ENCODE measurements around the gene CWC27.

CWC27 gene

DNA sequence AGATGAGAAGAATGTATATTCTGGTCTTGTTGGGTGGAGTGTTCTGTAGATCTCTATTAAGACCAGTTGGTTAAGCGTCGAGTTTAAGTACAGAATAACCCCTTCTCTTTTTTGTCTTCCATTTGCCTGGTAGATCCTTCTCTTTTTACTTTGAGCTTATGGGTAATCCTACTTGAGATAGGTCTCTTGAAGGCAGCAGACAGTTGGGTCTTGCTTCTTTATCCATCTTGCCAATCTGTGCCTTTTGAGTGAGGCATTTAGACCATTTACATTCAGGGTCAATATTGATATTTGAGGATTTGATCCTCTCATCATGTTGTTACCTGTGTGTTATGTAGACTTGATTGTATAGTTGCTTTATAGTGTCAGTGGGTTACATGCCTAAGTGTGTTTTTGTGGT is 152.7 kb downstream of the CWC27 start:
- TF ChIP-seq SETDB1 (IDR thresholded peaks at IDR 0.05; ENCODE audit: insufficient read length, low read length): peak; percentile 58
- 0 out of 2 replicates have a peak, but pooled peaks have one; percentile 15 for TF ChIP-seq ZNF558 (tag by site-specific recombination; IDR thresholded peaks at IDR 0.05)
- peak; percentile 91 for TF ChIP-seq ZNF529 (tag by site-specific recombination; IDR thresholded peaks at IDR 0.05; ENCODE audit: insufficient replicate concordance)
- no peak for TF ChIP-seq SALL2 (tag by site-specific recombination; IDR thresholded peaks at IDR 0.05; ENCODE audit: borderline replicate concordance)
- H3K4me3 ChIP-seq (ENCODE audit: low read depth, low read length): no peak overlapping the region
- no peaks in the 10 kb centered on the region for H3K36me3 ChIP-seq (ENCODE audit: control insufficient read depth in 2 of 2, insufficient read depth in 1 of 2, low read length in 2 of 2)
- H3K9me3 ChIP-seq (ENCODE audit: control insufficient read depth, insufficient read depth, low read depth, low read length): no peaks in the 10 kb centered on the region
- no peaks in the 10 kb centered on the region for H3K4me1 ChIP-seq (ENCODE audit: control insufficient read depth, insufficient read depth, low read length)
- no peak overlapping the region for H3K27ac ChIP-seq (ENCODE audit: extremely low read depth, low read depth, low read length)
- POLR2A ChIA-PET: no interaction called here
- CTCF ChIA-PET: interaction anchor here (0.7 to 0.8 kb wide), 2 partner anchors 18 to 110 kb away, joined by 3 read pairs; no protein-coding TSS in a partner anchor

DNA sequence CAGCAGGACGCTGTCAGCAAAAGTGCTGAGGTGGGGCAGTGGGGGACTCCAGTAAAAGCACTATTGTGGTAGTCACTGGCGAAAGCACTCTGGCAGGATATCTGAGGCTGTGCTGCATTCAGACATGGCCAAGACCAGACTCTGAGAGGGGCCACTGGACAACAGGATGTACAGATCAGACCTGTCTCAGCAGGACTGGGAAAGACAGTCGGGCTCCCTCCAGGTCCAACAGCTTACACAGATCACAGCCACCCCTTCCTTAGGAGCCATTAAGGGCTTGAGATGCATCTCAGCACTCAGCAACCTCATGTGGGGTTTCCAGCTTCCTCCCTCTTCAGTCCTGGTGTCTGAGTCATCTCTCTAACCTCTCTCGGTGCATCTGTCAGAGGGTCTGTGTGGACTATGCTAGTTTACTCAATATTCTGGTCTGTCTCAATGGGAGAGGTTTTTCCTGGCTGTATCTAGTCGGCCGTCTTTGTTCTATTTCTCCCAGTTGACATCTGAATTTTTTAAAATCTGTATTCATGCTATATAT is 154.5 kb downstream of the CWC27 start:
- Histone ChIP-seq H3K27ac (ENCODE audit: extremely low read depth, low read depth, low read length) (no peak overlapping the region), H3K4me3 (ENCODE audit: low read depth, low read length) (no peak overlapping the region), H3K4me1 (ENCODE audit: control insufficient read depth, insufficient read depth, low read length) (no peaks in the 10 kb centered on the region), H3K36me3 (ENCODE audit: control insufficient read depth in 2 of 2, insufficient read depth in 1 of 2, low read length in 2 of 2) (no peaks in the 10 kb centered on the region), H3K9me3 (ENCODE audit: control insufficient read depth, insufficient read depth, low read depth, low read length) (no peaks in the 10 kb centered on the region)
- CTCF ChIA-PET: interaction anchor here (0.6 kb wide), 1 partner anchor 30 kb away, joined by 3 read pairs; no protein-coding TSS in a partner anchor
- POLR2A ChIA-PET: no interaction called here
- TF ChIP-seq, protein P1, sequence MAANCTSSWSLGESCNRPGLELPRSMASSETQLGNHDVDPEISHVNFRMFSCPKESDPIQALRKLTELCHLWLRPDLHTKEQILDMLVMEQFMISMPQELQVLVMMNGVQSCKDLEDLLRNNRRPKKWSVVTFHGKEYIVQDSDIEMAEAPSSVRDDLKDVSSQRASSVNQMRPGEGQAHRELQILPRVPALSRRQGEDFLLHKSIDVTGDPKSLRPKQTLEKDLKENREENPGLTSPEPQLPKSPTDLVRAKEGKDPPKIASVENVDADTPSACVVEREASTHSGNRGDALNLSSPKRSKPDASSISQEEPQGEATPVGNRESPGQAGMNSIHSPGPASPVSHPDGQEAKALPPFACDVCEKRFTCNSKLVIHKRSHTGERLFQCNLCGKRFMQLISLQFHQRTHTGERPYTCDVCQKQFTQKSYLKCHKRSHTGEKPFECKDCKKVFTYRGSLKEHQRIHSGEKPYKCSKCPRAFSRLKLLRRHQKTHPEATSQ (tag by site-specific recombination; IDR thresholded peaks at IDR 0.05): no peak
- TF ChIP-seq, protein P2, sequence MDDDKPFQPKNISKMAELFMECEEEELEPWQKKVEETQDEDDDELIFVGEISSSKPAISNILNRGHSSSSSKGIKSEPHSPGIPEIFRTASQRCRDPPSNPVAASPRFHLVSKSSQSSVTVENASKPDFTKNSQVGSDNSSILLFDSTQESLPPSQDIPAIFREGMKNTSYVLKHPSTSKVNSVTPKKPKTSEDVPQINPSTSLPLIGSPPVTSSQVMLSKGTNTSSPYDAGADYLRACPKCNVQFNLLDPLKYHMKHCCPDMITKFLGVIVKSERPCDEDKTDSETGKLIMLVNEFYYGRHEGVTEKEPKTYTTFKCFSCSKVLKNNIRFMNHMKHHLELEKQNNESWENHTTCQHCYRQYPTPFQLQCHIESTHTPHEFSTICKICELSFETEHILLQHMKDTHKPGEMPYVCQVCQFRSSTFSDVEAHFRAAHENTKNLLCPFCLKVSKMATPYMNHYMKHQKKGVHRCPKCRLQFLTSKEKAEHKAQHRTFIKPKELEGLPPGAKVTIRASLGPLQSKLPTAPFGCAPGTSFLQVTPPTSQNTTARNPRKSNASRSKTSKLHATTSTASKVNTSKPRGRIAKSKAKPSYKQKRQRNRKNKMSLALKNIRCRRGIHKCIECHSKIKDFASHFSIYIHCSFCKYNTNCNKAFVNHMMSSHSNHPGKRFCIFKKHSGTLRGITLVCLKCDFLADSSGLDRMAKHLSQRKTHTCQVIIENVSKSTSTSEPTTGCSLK (tag by site-specific recombination; IDR thresholded peaks at IDR 0.05): no peak
- TF ChIP-seq ZNF37A (tag by site-specific recombination; IDR thresholded peaks at IDR 0.05): no peak
- TF ChIP-seq ZNF596 (tag by site-specific recombination; IDR thresholded peaks at IDR 0.05): no peak
- no peak for TF ChIP-seq SP3 (tag by site-specific recombination; IDR thresholded peaks at IDR 0.05)
- no peak for TF ChIP-seq BCL11A (tag by site-specific recombination; IDR thresholded peaks at IDR 0.05; ENCODE audit: low read depth)
- no peak for TF ChIP-seq ZIC2 (tag by site-specific recombination; IDR thresholded peaks at IDR 0.05)
- TF ChIP-seq YY2 (tag by site-specific recombination; IDR thresholded peaks at IDR 0.05): no peak
- TF ChIP-seq, protein P3, sequence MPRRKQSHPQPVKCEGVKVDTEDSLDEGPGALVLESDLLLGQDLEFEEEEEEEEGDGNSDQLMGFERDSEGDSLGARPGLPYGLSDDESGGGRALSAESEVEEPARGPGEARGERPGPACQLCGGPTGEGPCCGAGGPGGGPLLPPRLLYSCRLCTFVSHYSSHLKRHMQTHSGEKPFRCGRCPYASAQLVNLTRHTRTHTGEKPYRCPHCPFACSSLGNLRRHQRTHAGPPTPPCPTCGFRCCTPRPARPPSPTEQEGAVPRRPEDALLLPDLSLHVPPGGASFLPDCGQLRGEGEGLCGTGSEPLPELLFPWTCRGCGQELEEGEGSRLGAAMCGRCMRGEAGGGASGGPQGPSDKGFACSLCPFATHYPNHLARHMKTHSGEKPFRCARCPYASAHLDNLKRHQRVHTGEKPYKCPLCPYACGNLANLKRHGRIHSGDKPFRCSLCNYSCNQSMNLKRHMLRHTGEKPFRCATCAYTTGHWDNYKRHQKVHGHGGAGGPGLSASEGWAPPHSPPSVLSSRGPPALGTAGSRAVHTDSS (tag by site-specific recombination; IDR thresholded peaks at IDR 0.05): no peak
- TF ChIP-seq ZNF639 (tag by site-specific recombination; IDR thresholded peaks at IDR 0.05): no peak
- no peak for TF ChIP-seq ZNF10 (tag by site-specific recombination; IDR thresholded peaks at IDR 0.05)
- no peak for TF ChIP-seq ZNF391 (tag by site-specific recombination; IDR thresholded peaks at IDR 0.05; ENCODE audit: borderline replicate concordance, low read depth)
- TF ChIP-seq ZNF16 (tag by site-specific recombination; IDR thresholded peaks at IDR 0.05; ENCODE audit: low read depth): no peak
